Esophagus mucosa (tissue), 1 donor: ENCODE measurements around the gene DND1. TPM values are rescaled to one million over a fixed set of nuclear protein-coding genes. Genes with fewer than 3 reads are reported as not detected.
"Not testable (repeated sequence)": the region's sequence is repeated elsewhere in the genome, so short reads cannot be mapped to it uniquely, and the experiment has no call there.

Source experiments
- ATAC-seq: fragments of 200-7000 bp; cut with Tn5 transposase; one replicate; pipeline ENCODE4 v1.9.1; 2020
- total RNA-seq: library from RNA; stranded (reverse); gene quantifications from one replicate; pipeline ENCODE4 v1.2.4, GENCODE V29; 2023
- donor health status: DM: yes; HTN: yes; CAD: no.

DND1 gene
- total RNA-seq, 1 donor from 2014 or later = 0.44 TPM

- ATAC-seq = no peak
Observed at GRCh38 chr5:140630292-140631035, 42.9 kb downstream of the DND1 start.

- peak; percentile 41 for ATAC-seq
Observed at GRCh38 chr5:140628711-140629110, 44.7 kb downstream of the DND1 start.

GRCh38 chr5:140627972-140628371 lies 45.4 kb downstream of the DND1 start:
- no peak for ATAC-seq

DNA sequence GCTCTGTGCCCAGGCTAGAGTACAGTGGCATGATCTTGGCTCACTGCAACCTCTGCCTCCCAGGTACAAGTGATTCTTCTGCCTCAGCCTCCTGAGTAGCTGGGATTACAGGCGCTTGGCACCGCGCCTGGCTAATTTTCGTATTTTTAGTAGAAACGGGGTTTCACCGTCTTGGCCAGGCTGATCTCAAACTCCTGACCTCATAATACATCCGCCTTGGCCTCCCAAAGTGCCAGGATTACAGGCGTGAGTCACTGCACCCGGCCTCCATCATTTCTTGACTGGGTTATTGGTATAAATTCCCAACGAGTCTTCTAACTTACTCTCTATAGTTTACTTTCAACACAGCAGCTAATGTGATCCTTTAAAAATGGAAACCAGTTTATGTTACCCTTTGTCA lies 48.5 kb downstream of the DND1 start:
- ATAC-seq = not testable (repeated sequence)

DNA sequence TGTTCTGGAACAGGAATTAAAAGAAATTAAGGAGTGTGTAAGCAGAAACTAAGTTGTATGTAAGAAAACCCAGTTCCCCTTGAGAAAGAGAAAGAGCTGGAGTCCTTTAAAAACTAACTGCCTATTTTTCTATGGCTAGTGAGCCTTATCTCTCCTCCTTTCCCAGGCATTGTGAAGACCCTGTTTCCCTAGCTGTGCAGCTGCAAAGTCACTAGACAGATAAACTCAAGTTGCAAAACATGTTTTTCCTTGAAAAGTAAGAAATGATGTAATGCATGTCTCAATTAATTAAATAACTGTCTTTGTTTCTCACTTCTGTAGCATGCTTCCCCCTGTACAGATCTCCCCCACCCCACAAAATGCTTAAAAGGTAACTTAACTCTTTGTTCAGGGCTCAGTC lies 50.3 kb downstream of the DND1 start:
- not testable (repeated sequence) for ATAC-seq

- no peak for ATAC-seq
Observed at GRCh38 chr5:140622301-140622700, 51.1 kb downstream of the DND1 start.

Other genes starting within 250 kb of the DND1 start
- 20.7 TPM for gene EIF4EBP3, start 125.9 kb downstream of the DND1 start, total RNA-seq
- 28.6 TPM for gene SRA1, start 116.1 kb downstream of the DND1 start, total RNA-seq
- 5.2 TPM for gene APBB3, start 109.0 kb downstream of the DND1 start, total RNA-seq
- gene SLC35A4, start 108.7 kb downstream of the DND1 start, total RNA-seq = 52.4 TPM
- gene CD14, start 40.4 kb downstream of the DND1 start, total RNA-seq = 6.7 TPM
- 14.0 TPM for gene TMCO6, start 34.1 kb downstream of the DND1 start, total RNA-seq
- 49.9 TPM for gene NDUFA2, start 25.9 kb downstream of the DND1 start, total RNA-seq
- gene IK, start 25.7 kb downstream of the DND1 start, total RNA-seq = 58.5 TPM
- 19.7 TPM for gene WDR55, start 8.7 kb downstream of the DND1 start, total RNA-seq
- 43.0 TPM for gene HARS1, start 17.8 kb upstream of the DND1 start, total RNA-seq
- 14.0 TPM for gene HARS2, start 17.9 kb upstream of the DND1 start, total RNA-seq
- 39.7 TPM for gene ZMAT2, start 26.9 kb upstream of the DND1 start, total RNA-seq
- gene PCDHA1, start 112.6 kb upstream of the DND1 start, total RNA-seq = not detected
- 0.04 TPM for gene PCDHA2, start 121.3 kb upstream of the DND1 start, total RNA-seq
- not detected for gene PCDHA3, start 127.5 kb upstream of the DND1 start, total RNA-seq
- 0.20 TPM for gene PCDHA4, start 133.5 kb upstream of the DND1 start, total RNA-seq
- 0.08 TPM for gene PCDHA5, start 148.0 kb upstream of the DND1 start, total RNA-seq
- gene PCDHA6, start 154.4 kb upstream of the DND1 start, total RNA-seq = not detected
- 0.08 TPM for gene PCDHA7, start 160.7 kb upstream of the DND1 start, total RNA-seq
- 0.08 TPM for gene PCDHA8, start 167.6 kb upstream of the DND1 start, total RNA-seq
- 0.04 TPM for gene PCDHA9, start 174.8 kb upstream of the DND1 start, total RNA-seq
- 0.08 TPM for gene PCDHA10, start 182.3 kb upstream of the DND1 start, total RNA-seq
- gene PCDHA11, start 195.4 kb upstream of the DND1 start, total RNA-seq = not detected
- gene PCDHA12, start 201.7 kb upstream of the DND1 start, total RNA-seq = not detected
- not detected for gene PCDHA13, start 208.5 kb upstream of the DND1 start, total RNA-seq